Osteoblast (primary cell): ENCODE measurements around the gene EFCAB6. TPM values are rescaled to one million over a fixed set of nuclear protein-coding genes. Genes with fewer than 3 reads are reported as not detected.

Experiments
- DNase-seq: peaks from one replicate; pipeline ENCODE4 v3.0.0; 2011; ENCODE audit warnings: low spot score, mixed read lengths; ENCODE audit not compliant: insufficient read length; ENCODE audit errors: missing footprints
- H2AFZ ChIP-seq: 2 replicates; pipeline ENCODE4 v1.6.0; 2011; ENCODE audit warnings: mild to moderate bottlenecking, low read length
- H3K27ac ChIP-seq: 2 replicates; pipeline ENCODE4 v1.5.1; 2011; ENCODE audit warnings: mild to moderate bottlenecking, low read depth, low read length, moderate library complexity
- H3K27me3 ChIP-seq: 2 replicates; pipeline ENCODE4 v1.6.0; 2012; ENCODE audit warnings: mild to moderate bottlenecking, control low read depth, inconsistent platforms, low read length, moderate library complexity; ENCODE audit not compliant: insufficient read depth
- H3K36me3 ChIP-seq: 2 replicates; pipeline ENCODE4 v1.5.1; 2011; ENCODE audit warnings: mild to moderate bottlenecking, low read length, control low read depth, moderate library complexity; ENCODE audit not compliant: insufficient read depth
- H3K4me1 ChIP-seq: 2 replicates; pipeline ENCODE4 v1.5.1; 2011; ENCODE audit warnings: mild to moderate bottlenecking, low read length, control low read depth, moderate library complexity; ENCODE audit not compliant: insufficient read depth
- H3K4me2 ChIP-seq: 2 replicates; pipeline ENCODE4 v1.6.0; 2011; ENCODE audit warnings: mild to moderate bottlenecking, low read length; ENCODE audit not compliant: insufficient read depth
- H3K4me3 ChIP-seq: fragments of 200-600 bp; sonication (generic); 3 replicates; pipeline ENCODE4 v1.5.1; 2012; ENCODE audit warnings: mild to moderate bottlenecking, low read length, inconsistent platforms; ENCODE audit not compliant: insufficient read depth
- H3K79me2 ChIP-seq: 2 replicates; pipeline ENCODE4 v1.6.0; 2012; ENCODE audit warnings: mild to moderate bottlenecking, low read length, control low read depth, inconsistent platforms; ENCODE audit not compliant: insufficient read depth
- H3K9me3 ChIP-seq: 2 replicates; pipeline ENCODE4 v1.5.1; 2011; ENCODE audit warnings: low read depth, low read length, control low read depth
- H4K20me1 ChIP-seq: 2 replicates; pipeline ENCODE4 v1.6.0; 2012; ENCODE audit warnings: mild to moderate bottlenecking, low read length, control low read depth; ENCODE audit not compliant: insufficient read depth
- CTCF ChIP-seq: IDR thresholded peaks from 2 replicates; pipeline ENCODE4 v1.5.1; 2011; ENCODE audit warnings: mild to moderate bottlenecking, low read depth, low read length, moderate library complexity; ENCODE audit errors: extremely low read depth
- total RNA-seq: library from RNA; depleted of rRNA; stranded (reverse); fragments of >200 nt; gene quantifications from 2 replicates; pipeline ENCODE4 v1.2.3, GENCODE V29; 2012

The EFCAB6 gene
- total RNA-seq, 1 donor = 1.8 TPM

- H3K27me3 ChIP-seq = no peaks in the 10 kb centered on the region
- H3K79me2 ChIP-seq = no peaks in the 10 kb centered on the region
- no peak overlapping the region for H3K27ac ChIP-seq
- H3K4me3 ChIP-seq = no peak overlapping the region
- TF ChIP-seq CTCF = no peak
- no peak overlapping the region for H3K4me2 ChIP-seq
- H2AFZ ChIP-seq = no peak overlapping the region
- H4K20me1 ChIP-seq = no peaks in the 10 kb centered on the region
- H3K4me1 ChIP-seq = no peaks in the 10 kb centered on the region
- H3K9me3 ChIP-seq = no peaks in the 10 kb centered on the region
- no peaks in the 10 kb centered on the region for H3K36me3 ChIP-seq
- no peak for DNase-seq
Measured at GRCh38 chr22:43534916-43535315, 277.2 kb downstream of the EFCAB6 start.

GRCh38 chr22:43533656-43534428 is 278.3 kb downstream of the EFCAB6 start:
- TF ChIP-seq CTCF = no peak
- H3K9me3 ChIP-seq = no peaks in the 10 kb centered on the region
- no peak overlapping the region for H3K4me2 ChIP-seq
- H4K20me1 ChIP-seq = no peaks in the 10 kb centered on the region
- DNase-seq = no peak
- H3K79me2 ChIP-seq = no peaks in the 10 kb centered on the region
- H3K27me3 ChIP-seq = no peaks in the 10 kb centered on the region
- no peaks in the 10 kb centered on the region for H3K36me3 ChIP-seq
- no peak overlapping the region for H2AFZ ChIP-seq
- no peak overlapping the region for H3K27ac ChIP-seq
- H3K4me1 ChIP-seq = no peaks in the 10 kb centered on the region
- H3K4me3 ChIP-seq = no peak overlapping the region

- Histone ChIP-seq H3K79me2 (no peaks in the 10 kb centered on the region), H2AFZ (no peak overlapping the region), H3K27ac (no peak overlapping the region), H4K20me1 (no peaks in the 10 kb centered on the region), H3K4me3 (no peak overlapping the region), H3K4me2 (no peak overlapping the region), H3K36me3 (no peaks in the 10 kb centered on the region), H3K9me3 (no peaks in the 10 kb centered on the region), H3K4me1 (no peaks in the 10 kb centered on the region), H3K27me3 (no peaks in the 10 kb centered on the region)
- no peak for TF ChIP-seq CTCF
- DNase-seq = no peak
Measured at GRCh38 chr22:43533156-43533530, 279.0 kb downstream of the EFCAB6 start.

GRCh38 chr22:43532301-43533155 is 279.6 kb downstream of the EFCAB6 start:
- no peak overlapping the region for H3K4me3 ChIP-seq
- DNase-seq = no peak
- H3K79me2 ChIP-seq = no peaks in the 10 kb centered on the region
- H2AFZ ChIP-seq = no peak overlapping the region
- H3K36me3 ChIP-seq = no peaks in the 10 kb centered on the region
- no peaks in the 10 kb centered on the region for H3K9me3 ChIP-seq
- no peak overlapping the region for H3K4me2 ChIP-seq
- H3K27me3 ChIP-seq = no peaks in the 10 kb centered on the region
- no peak overlapping the region for H3K27ac ChIP-seq
- no peak for TF ChIP-seq CTCF
- no peaks in the 10 kb centered on the region for H3K4me1 ChIP-seq
- no peaks in the 10 kb centered on the region for H4K20me1 ChIP-seq
